ENCODE measurements around the gene MYBPC3. TPM values are rescaled to one million over a fixed set of nuclear protein-coding genes. Genes with fewer than 3 reads are reported as not detected.
"Not testable (repeated sequence)": the region's sequence is repeated elsewhere in the genome, so short reads cannot be mapped to it uniquely, and the experiment has no call there.

MYBPC3 gene
- total and polyA plus RNA-seq, 11 donors: 425 to 3,074 (median 1,842) TPM

DNA sequence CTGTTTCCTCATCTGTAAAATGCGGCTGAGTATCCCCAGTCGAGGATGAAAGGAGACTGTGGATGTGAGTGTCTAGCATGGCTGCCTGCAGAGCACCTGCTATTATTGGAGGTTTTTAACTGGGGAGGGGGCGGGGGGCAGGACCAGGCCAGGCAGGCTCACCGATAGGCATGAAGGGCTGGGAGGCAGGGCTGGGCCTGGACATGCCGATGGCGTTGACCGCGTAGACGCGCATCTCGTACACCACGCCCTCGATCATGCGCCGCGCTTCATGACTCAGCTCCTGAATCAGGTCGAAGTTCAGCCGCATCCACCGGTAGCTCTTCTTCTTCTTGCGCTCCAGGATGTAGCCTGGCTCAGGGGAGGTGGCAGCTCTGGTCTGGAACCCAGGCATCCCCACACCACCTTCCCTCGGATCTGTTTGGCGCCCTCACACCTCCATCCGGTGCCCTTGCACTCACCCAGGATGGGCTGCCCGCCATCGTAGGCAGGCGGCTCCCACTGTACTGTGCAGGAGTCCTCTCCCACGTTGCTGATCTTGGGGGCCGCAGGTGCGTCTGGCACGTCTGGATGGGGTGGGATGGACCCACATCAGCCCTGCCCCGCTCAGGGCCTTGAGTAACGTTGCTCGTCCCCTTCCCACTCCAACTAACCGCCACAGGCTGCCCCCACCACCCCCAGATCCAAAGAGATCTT is 15.1 kb downstream of the MYBPC3 start:
- Histone ChIP-seq H3K27me3 (no peaks in the 10 kb centered on the region), H3K4me1 (peaks cover 0 to 83% (median 8%) of the 10 kb centered on the region in 12 donors), H3K4me3 (no peak overlapping the region), H3K36me3 (peaks cover 0 to 100% (median 41%) of the 10 kb centered on the region in 9 donors), H3K9me3 (no peaks in the 10 kb centered on the region), H3K27ac (peak overlapping the region in 7 of 12 donors; percentile 5 to 75 (median 34))
- intact Hi-C loops (cut with DNase I): no loop called here
- 66 to 77% (median 72%) methylated on average over 34 of the region's 34 CpGs for WGBS, 4 donors
- TF ChIP-seq CTCF (IDR thresholded peaks at IDR 0.05) (no peak), POLR2A (IDR thresholded peaks at IDR 0.05) (no peak)
- ATAC-seq (peak in 3 of 4 donors; percentile 2 to 10 (median 3)), DNase-seq (peak in 4 of 5 donors; percentile 13 to 51 (median 33))

DNA sequence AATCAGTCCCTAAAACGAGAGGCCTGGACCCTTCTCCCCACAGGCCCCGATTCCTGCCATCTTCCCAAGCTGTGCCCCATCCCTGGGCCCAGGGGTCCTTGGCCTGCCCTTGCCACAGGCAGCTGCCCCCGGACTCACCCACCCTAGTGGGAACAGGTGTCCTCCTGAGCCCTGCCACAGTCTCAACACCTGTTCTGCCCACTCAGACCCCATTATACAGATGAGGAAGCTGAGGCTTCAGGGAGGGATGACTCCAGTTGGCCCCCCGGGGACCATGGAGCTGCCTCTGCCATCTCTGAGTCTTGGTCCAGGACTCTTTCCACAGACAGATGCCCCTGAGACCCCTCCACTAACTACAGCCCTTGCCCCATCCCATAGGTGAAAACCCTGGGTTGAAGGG is 15.9 kb downstream of the MYBPC3 start:
- H3K4me3 ChIP-seq: no peak overlapping the region
- ATAC-seq: no peak
- no peaks in the 10 kb centered on the region for H3K27me3 ChIP-seq
- TF ChIP-seq CTCF (IDR thresholded peaks at IDR 0.05): no peak
- no peak for TF ChIP-seq POLR2A (IDR thresholded peaks at IDR 0.05)
- H3K4me1 ChIP-seq: peaks cover 0 to 83% (median 11%) of the 10 kb centered on the region in 12 donors
- H3K36me3 ChIP-seq: peaks cover 0 to 100% (median 33%) of the 10 kb centered on the region in 9 donors
- WGBS, 4 donors: 56 to 71% (median 67%) methylated on average over 4 of the region's 4 CpGs
- intact Hi-C loops (cut with DNase I): no loop called here
- DNase-seq: peak in 3 of 5 donors; percentile 19 to 38 (median 27)
- H3K27ac ChIP-seq: peak overlapping the region in 7 of 12 donors; percentile 20 to 75 (median 34)
- H3K9me3 ChIP-seq: no peaks in the 10 kb centered on the region

- TF ChIP-seq CTCF (IDR thresholded peaks at IDR 0.05): no peak
- TF ChIP-seq POLR2A (IDR thresholded peaks at IDR 0.05): no peak
- no peaks in the 10 kb centered on the region for H3K9me3 ChIP-seq
- peaks cover 0 to 83% (median 18%) of the 10 kb centered on the region in 12 donors for H3K4me1 ChIP-seq
- peaks cover 0 to 100% (median 27%) of the 10 kb centered on the region in 9 donors for H3K36me3 ChIP-seq
- no peak overlapping the region for H3K4me3 ChIP-seq
- no peaks in the 10 kb centered on the region for H3K27me3 ChIP-seq
- 41 to 62% (median 57%) methylated on average over 3 to 9 of the region's 9 CpGs for WGBS, 4 donors
- intact Hi-C loops (cut with DNase I): no loop called here
- H3K27ac ChIP-seq: peak overlapping the region in 7 of 12 donors; percentile 25 to 75 (median 46)
- ATAC-seq (no peak), DNase-seq (peak in 3 of 5 donors; percentile 10 to 30 (median 27))
Measured at GRCh38 chr11:47335733-47336132, 16.8 kb downstream of the MYBPC3 start.

GRCh38 chr11:47334699-47335411 is 17.6 kb downstream of the MYBPC3 start:
- DNase-seq: peak in 1 of 5 donors; percentile 24
- H3K27me3 ChIP-seq; intact Hi-C loops (cut with DNase I); ATAC-seq; H3K9me3 ChIP-seq; H3K4me3 ChIP-seq: not testable (repeated sequence)
- Histone ChIP-seq H3K4me1 (peaks cover 0 to 85% (median 22%) of the 10 kb centered on the region in 12 donors), H3K36me3 (peaks cover 0 to 100% (median 20%) of the 10 kb centered on the region in 9 donors), H3K27ac (peak overlapping the region in 6 of 12 donors; percentile 2 to 75 (median 39))
- WGBS, 4 donors: 67 to 85% (median 80%) methylated on average over 15 to 16 of the region's 16 CpGs
